GM18519 (cell line): ENCODE measurements around the gene NOS1AP.

Experiments
- ATAC-seq: cut with Tn5 transposase; IDR thresholded peaks from one replicate; pipeline ENCODE4 v1.9.1; 2021; ENCODE audit warnings: mild to moderate bottlenecking, moderate library complexity; ENCODE audit not compliant: unreplicated experiment, low FRiP score

Gene NOS1AP

GRCh38 chr1:162212713-162213112 is 143.2 kb downstream of the NOS1AP start:
- no peak for ATAC-seq

- ATAC-seq, result no peak
These were observed 143.9 kb downstream of the NOS1AP start for GRCh38 chr1:162213281-162213912.

- ATAC-seq, result no peak
These were observed 144.7 kb downstream of the NOS1AP start for GRCh38 chr1:162214202-162214601.

GRCh38 chr1:162215902-162216301 is 146.4 kb downstream of the NOS1AP start:
- ATAC-seq, result no peak

GRCh38 chr1:162216604-162217003 is 147.1 kb downstream of the NOS1AP start:
- ATAC-seq, result no peak

GRCh38 chr1:162217706-162218105 is 148.2 kb downstream of the NOS1AP start:
- ATAC-seq, result no peak

- no peak for ATAC-seq
These were observed 149.1 kb downstream of the NOS1AP start for GRCh38 chr1:162218546-162218945.

- ATAC-seq, result no peak
These were observed 149.5 kb downstream of the NOS1AP start for GRCh38 chr1:162218975-162219374.

GRCh38 chr1:162219461-162219860 is 150.0 kb downstream of the NOS1AP start:
- no peak for ATAC-seq

- ATAC-seq, result no peak
These were observed 150.6 kb downstream of the NOS1AP start for GRCh38 chr1:162220009-162220539.

- no peak for ATAC-seq
These were observed 152.5 kb downstream of the NOS1AP start for GRCh38 chr1:162222014-162222413.

GRCh38 chr1:162222730-162223129 is 153.2 kb downstream of the NOS1AP start:
- ATAC-seq, result no peak

- ATAC-seq, result no peak
These were observed 154.0 kb downstream of the NOS1AP start for GRCh38 chr1:162223488-162223887.

GRCh38 chr1:162224267-162224666 is 154.8 kb downstream of the NOS1AP start:
- ATAC-seq, result no peak

- ATAC-seq, result no peak
These were observed 159.1 kb downstream of the NOS1AP start for GRCh38 chr1:162228586-162228985.

GRCh38 chr1:162229549-162229948 is 160.1 kb downstream of the NOS1AP start:
- no peak for ATAC-seq

GRCh38 chr1:162230096-162230495 is 160.6 kb downstream of the NOS1AP start:
- no peak for ATAC-seq

- no peak for ATAC-seq
These were observed 161.0 kb downstream of the NOS1AP start for GRCh38 chr1:162230517-162230916.

GRCh38 chr1:162232034-162232711 is 162.7 kb downstream of the NOS1AP start:
- no peak for ATAC-seq

- ATAC-seq, result no peak
These were observed 163.6 kb downstream of the NOS1AP start for GRCh38 chr1:162233066-162233465.

- ATAC-seq, result no peak
These were observed 164.4 kb downstream of the NOS1AP start for GRCh38 chr1:162233937-162234336.

GRCh38 chr1:162234571-162234970 is 165.1 kb downstream of the NOS1AP start:
- ATAC-seq, result no peak
